Spleen (tissue), 7 donors: ENCODE data around the gene AMT.

Experiments
- POLR2AphosphoS5 ChIP-seq, 3 donors: sonication (generic); formaldehyde crosslinking; IDR thresholded peaks; one replicate each; pipeline ENCODE4 v1.5.1; 2017; ENCODE audit warnings: antibody characterized with exemption in 3 of 3
- TF ChIP-seq, protein P1 (sequence below), 11 experiments: fragments of 200-600 bp in 7 of 11; fragments of 450-650 bp in 4 of 11; sonication (generic) in 4 of 11; IDR thresholded peaks in 8 of 11; conservative IDR thresholded peaks in 3 of 11; 1 replicate in 7 of 11; 2 replicates in 4 of 11; pipeline versions ENCODE4 v1.4.0 to v1.8.0; 2016 to 2021; ENCODE audit warnings: antibody characterized with exemption in 11 of 11, inconsistent platforms in 4 of 11, mild to moderate bottlenecking in 1 of 11
- donor health status: DM: no; HTN: no; CAD: no; lungs with moderate emphysema.
- donor health status: DM: no; HTN: no; CAD: no.
- donor health status: DM: no; HTN: no; CAD: no.

DNA sequence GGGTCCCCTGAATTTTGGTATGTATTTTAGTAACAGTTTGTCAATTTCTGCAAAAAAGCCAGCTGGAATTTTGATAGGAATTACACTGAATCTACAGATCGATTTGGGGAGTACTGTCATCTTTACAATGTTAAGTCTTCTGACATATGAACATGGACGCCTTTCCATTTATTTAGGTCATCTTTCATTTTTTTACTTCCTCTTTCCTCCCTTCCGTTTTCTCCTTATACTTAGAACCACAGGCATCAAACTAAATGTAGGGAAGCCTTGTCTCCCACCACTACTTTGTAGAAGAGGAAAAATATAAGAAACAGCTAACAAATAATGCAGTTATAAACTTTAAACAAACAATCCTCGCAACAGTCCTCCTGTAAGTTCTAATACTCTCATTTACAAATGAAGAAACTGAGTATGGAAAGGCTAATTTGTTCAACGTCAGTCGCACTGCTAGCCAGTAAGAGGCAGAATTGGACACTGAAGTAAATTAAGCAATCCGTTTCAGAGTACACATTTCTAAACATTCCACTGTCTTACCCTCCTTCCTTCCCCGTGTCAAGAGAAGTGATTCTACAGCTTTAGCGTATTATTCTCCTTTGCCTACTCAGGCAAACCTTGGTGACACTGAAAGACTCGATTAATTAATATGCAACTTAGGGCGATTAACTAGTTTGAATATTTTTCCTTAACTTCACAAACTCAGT lies 36.1 kb downstream of the AMT start:
- TF ChIP-seq, protein P1, sequence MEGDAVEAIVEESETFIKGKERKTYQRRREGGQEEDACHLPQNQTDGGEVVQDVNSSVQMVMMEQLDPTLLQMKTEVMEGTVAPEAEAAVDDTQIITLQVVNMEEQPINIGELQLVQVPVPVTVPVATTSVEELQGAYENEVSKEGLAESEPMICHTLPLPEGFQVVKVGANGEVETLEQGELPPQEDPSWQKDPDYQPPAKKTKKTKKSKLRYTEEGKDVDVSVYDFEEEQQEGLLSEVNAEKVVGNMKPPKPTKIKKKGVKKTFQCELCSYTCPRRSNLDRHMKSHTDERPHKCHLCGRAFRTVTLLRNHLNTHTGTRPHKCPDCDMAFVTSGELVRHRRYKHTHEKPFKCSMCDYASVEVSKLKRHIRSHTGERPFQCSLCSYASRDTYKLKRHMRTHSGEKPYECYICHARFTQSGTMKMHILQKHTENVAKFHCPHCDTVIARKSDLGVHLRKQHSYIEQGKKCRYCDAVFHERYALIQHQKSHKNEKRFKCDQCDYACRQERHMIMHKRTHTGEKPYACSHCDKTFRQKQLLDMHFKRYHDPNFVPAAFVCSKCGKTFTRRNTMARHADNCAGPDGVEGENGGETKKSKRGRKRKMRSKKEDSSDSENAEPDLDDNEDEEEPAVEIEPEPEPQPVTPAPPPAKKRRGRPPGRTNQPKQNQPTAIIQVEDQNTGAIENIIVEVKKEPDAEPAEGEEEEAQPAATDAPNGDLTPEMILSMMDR (IDR thresholded peaks at IDR 0.05 in 8 of 11, conservative IDR thresholded peaks at IDR 0.05 in 3 of 11): no peak
- TF ChIP-seq POLR2AphosphoS5 (IDR thresholded peaks at IDR 0.05): no peak
